NCI-H748 (cell line): Measurements from ENCODE around the gene NRIP2.

Experiments
- DNase-seq: peaks from one replicate; lab custom pipeline; 2025; ENCODE audit not compliant: unreplicated experiment; lab: John Stamatoyannopoulos, UW

NRIP2 gene

DNA sequence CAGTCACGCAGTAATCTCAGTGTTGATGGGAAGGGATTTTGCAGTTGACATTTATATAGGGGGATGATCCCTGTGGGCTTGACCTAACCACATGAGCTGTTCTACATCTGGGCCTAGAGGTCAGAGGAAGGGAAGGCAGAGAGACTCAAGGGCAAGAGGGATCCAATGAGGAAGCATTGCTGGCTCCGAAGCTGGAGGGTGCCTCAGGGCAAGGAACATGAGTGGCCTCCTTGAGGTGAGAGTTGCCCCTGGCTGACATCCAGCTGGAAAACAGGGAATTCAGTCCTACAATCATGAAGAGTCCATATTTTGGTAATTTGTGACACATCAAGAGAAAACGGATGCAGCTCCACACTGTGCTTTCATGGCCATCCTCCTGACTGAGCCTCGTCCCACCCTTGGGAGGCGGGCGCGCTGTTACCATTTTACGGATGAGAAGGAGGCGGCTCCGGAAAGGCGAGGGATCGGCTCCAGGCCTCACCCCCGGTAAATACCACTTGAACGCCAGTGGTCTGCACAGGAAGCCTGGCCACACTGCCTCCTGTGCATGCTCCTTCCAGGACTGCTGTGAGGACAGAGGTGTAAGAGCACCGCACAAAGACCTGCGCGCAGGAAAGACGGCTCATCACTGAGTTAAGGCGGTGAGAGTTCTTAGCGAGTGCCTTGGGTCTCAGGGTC lies 58.6 kb downstream of the NRIP2 start:
- DNase-seq: no peak

DNA sequence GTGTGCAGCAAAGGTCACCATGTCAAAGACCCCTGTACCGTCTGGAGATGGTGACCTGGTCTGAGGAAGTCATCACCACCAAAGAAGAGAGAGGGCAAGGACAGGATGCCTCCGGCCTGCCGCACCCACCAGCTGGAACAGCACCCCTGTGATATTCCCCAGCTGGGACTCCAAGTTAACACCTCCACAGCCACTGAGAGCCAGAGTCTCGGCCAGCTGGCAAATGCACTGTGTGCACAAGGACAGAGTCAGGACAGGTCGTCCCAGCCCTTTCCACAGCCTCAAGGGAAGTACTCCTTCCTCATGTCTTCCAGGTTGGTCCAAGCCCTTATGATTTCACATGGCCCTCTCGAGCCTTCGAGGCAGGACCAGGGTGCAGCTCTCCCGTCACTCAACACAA lies 59.4 kb downstream of the NRIP2 start:
- DNase-seq: no peak
